Neutrophil (primary cell): Measurements from ENCODE around the gene MAPK11.

Experiments used
- H3K27ac ChIP-seq: fragments of 200-600 bp; sonication (generic); 2 replicates; pipeline ENCODE4 v1.5.1; 2016; ENCODE audit warnings: mild to moderate bottlenecking, moderate library complexity
- H3K27me3 ChIP-seq: fragments of 200-600 bp; sonication (generic); 2 replicates; pipeline ENCODE4 v1.6.0; 2016; ENCODE audit warnings: mild to moderate bottlenecking
- H3K36me3 ChIP-seq: fragments of 200-600 bp; sonication (generic); 2 replicates; pipeline ENCODE4 v1.5.1; 2017
- H3K4me1 ChIP-seq, 2 experiments: fragments of 200-600 bp in 1 of 2; sonication (generic) in 1 of 2; 1 replicate in 1 of 2; 2 replicates in 1 of 2; pipeline versions ENCODE4 v1.5.1 to v1.6.1; 2013 to 2016; ENCODE audit warnings: low read depth in 1 of 2, low read length in 1 of 2, mild to moderate bottlenecking in 1 of 2, moderate library complexity in 1 of 2; ENCODE audit not compliant: control insufficient read depth in 1 of 2, insufficient read depth in 1 of 2
- H3K4me3 ChIP-seq, 2 experiments: fragments of 200-600 bp in 1 of 2; sonication (generic) in 1 of 2; 1 replicate in 1 of 2; 2 replicates in 1 of 2; pipeline ENCODE4 v1.5.1; 2013 to 2016; ENCODE audit warnings: low read depth in 1 of 2, low read length in 1 of 2, mild to moderate bottlenecking in 1 of 2, moderate library complexity in 1 of 2
- H3K9me3 ChIP-seq: fragments of 200-600 bp; sonication (generic); 2 replicates; pipeline ENCODE4 v1.5.1; 2016
- TF ChIP-seq, protein P1 (sequence below): fragments of 200-600 bp; sonication (generic); IDR thresholded peaks from 2 replicates; pipeline ENCODE4 v1.5.1; 2016; ENCODE audit warnings: antibody characterized with exemption

MAPK11 gene

DNA sequence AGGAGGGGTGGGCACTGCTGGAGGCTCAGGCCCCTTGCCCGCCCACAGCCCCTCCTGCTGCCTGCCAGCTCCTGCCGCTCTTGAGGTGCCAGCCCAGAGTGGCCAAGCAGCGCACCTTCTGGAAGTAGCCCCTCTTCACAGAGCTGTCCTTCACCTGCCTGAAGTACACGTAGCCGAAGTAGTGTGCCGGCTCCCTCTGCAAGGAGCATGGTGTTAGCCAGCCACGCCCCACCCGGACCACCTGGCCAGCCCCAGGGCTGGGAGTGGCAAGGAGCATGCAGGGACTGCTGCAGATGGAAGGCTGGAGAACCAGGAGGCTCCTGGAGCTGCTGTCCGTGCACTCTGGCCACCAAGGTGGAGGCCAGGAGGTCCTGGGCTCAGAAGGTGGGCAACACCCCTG lies 47.0 kb upstream of the MAPK11 start:
- TF ChIP-seq, protein P1, sequence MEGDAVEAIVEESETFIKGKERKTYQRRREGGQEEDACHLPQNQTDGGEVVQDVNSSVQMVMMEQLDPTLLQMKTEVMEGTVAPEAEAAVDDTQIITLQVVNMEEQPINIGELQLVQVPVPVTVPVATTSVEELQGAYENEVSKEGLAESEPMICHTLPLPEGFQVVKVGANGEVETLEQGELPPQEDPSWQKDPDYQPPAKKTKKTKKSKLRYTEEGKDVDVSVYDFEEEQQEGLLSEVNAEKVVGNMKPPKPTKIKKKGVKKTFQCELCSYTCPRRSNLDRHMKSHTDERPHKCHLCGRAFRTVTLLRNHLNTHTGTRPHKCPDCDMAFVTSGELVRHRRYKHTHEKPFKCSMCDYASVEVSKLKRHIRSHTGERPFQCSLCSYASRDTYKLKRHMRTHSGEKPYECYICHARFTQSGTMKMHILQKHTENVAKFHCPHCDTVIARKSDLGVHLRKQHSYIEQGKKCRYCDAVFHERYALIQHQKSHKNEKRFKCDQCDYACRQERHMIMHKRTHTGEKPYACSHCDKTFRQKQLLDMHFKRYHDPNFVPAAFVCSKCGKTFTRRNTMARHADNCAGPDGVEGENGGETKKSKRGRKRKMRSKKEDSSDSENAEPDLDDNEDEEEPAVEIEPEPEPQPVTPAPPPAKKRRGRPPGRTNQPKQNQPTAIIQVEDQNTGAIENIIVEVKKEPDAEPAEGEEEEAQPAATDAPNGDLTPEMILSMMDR: no peak
- no peaks in the 10 kb centered on the region for H3K36me3 ChIP-seq
- H3K4me3 ChIP-seq: no peak overlapping the region
- peaks cover 0 to 4% of the 10 kb centered on the region in 2 experiments for H3K4me1 ChIP-seq
- H3K9me3 ChIP-seq: no peaks in the 10 kb centered on the region
- peaks cover 34% of the 10 kb centered on the region for H3K27me3 ChIP-seq
- H3K27ac ChIP-seq: no peak overlapping the region

DNA sequence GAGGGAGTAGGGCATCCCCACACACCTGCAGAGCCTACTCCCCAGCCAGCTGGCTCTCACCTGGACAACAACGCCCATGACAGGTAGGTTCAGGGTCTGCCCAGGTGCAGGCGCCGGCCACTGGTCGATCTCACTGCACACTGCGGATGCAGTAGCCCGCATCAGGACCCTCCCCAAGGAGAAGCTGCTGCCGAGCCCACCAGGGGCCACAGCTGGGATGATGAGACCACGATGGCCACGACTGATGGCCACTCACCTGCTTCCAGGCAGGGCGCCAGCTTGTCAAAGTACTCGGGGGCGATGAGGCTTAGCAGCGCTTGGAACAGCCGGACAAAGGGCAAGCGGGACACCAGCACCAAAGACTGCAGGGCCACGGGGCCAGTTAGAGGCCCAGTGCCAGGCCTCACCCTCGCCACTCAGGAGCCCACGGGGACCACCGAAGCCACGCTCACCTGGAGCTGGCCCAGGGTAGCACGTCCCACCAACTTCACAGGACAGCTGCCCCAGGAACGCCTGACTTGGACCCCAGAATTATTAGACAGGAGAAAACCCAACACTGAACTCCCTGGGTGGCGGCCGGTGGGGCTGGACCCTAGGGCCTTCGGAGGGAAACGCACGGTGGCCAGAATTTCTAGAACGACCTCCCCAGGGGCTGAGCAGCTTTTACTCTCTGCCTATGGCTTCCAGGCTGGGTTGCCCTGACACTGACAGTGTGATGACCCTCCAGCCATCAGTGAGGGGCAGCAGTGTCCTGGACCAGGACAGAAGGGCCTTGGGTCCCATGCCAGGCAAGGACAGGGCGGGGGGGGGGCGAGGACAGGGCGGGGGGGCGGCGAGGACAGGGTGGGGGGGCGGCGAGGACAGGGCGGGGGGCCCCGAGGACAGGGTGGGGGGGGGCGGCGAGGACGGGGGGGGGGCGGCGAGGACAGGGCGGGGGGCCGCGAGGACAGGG lies 46.2 kb upstream of the MAPK11 start:
- no peaks in the 10 kb centered on the region for H3K36me3 ChIP-seq
- peaks cover 0 to 4% of the 10 kb centered on the region in 2 experiments for H3K4me1 ChIP-seq
- no peak overlapping the region for H3K27ac ChIP-seq
- H3K9me3 ChIP-seq: no peaks in the 10 kb centered on the region
- no peak overlapping the region for H3K4me3 ChIP-seq
- TF ChIP-seq, protein P1: no peak
- peaks cover 41% of the 10 kb centered on the region for H3K27me3 ChIP-seq

DNA sequence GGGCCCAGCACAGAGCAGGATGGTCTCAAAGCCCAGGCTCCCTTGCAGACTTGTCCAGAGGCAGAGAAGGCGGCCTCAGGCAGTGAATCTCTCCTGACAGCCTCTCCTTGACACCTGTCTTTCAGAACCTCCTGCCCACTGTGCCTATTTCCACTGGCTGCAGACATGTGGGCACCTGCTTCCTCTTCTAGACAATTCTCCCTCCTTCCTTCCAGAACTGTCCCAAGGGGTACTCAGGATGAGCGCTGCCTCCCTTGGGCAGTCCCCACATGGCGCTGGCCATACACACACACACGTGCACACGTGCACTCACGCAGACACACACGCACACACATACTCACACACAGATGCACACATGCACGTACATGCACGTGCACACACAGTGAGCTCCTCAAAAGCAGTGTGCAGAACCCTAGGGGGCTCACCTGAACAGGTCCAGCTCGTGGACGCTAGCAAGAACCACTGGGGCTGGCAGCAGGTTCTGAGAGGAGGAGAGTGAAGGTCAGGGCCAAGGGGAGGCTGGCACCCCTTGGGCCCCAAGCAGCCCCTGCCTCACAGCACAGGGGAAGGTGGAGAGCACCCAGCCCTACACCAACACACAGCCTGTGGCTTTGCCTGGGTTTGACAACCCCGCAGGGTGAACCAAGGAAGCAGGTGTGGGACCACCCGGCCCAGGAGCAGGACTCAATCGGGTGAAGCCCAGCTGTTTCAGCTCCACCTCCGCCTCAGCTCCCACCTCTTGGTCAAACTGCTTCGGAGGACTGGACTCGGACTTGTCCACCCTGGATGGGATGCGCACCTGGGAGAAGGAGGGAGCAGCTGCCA lies 45.3 kb upstream of the MAPK11 start:
- Histone ChIP-seq H3K36me3 (no peaks in the 10 kb centered on the region), H3K9me3 (no peaks in the 10 kb centered on the region), H3K27ac (no peak overlapping the region), H3K4me1 (peaks cover 0 to 4% of the 10 kb centered on the region in 2 experiments), H3K27me3 (peaks cover 48% of the 10 kb centered on the region), H3K4me3 (no peak overlapping the region)
- TF ChIP-seq, protein P1: no peak

DNA sequence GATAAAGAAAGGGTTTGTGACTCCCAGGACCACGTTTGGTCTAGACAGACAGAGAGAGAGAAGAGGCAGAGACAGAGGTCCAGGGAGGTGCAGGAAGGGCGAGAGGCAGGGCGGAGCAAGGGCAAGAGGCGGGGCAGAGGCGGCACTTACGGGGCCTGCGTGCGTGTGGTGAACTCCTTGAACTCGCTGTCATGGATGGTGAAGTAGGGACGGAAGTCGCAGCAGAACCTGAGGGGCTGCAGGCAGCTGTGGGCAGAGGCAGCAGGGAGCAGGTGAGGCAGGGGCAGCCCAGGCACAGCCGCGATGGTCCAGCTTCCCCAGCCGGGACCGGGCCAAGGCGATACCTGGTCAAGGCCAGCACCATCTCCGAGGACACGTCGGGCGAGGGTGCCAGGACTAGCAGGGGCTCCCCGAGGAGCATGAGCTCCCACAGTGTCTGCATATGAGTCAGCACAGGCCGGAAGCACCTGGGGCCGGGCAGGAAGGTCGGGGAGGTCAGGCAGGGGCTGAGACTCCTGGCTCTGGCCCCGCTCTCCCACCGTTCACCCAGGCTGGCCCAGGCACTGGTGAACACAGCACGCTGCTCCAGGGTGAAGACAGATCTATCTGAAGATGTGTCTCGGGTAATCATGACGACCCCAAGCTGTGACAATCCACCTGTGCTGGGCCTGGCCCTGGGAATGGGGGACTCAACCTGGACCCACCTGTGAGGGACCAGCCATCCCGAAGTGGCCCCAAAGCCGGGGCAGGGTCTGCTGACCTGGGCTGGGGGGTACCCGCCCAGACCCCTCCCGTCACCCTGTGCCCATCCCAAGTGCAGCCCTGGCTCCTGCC lies 44.5 kb upstream of the MAPK11 start:
- H3K36me3 ChIP-seq: no peaks in the 10 kb centered on the region
- TF ChIP-seq, protein P1: no peak
- peaks cover 0 to 4% of the 10 kb centered on the region in 2 experiments for H3K4me1 ChIP-seq
- H3K4me3 ChIP-seq: peak overlapping the region in 1 of 2 experiments; percentile 27
- no peak overlapping the region for H3K27ac ChIP-seq
- H3K27me3 ChIP-seq: peaks cover 57% of the 10 kb centered on the region
- no peaks in the 10 kb centered on the region for H3K9me3 ChIP-seq

DNA sequence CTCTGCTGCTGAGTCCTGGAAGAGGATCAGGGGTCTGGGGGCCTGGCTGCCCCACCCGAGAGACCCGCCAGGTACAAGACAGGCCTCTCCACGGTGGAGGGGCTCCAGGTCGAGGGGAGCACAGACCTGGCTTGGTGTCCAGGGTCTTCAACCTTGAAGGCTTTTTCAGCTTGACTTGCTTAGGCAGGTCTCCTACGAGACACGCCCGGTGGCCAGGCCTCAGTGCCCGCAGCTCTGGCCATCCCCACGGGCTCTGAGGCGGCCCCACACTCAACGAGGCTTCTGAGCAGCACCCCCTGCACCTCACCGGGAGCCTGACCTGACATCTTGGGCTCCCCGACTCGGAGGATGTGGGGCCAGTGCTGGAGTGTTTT lies 43.9 kb upstream of the MAPK11 start:
- peaks cover 0 to 4% of the 10 kb centered on the region in 2 experiments for H3K4me1 ChIP-seq
- no peaks in the 10 kb centered on the region for H3K9me3 ChIP-seq
- no peaks in the 10 kb centered on the region for H3K36me3 ChIP-seq
- TF ChIP-seq, protein P1: no peak
- H3K27me3 ChIP-seq: peaks cover 63% of the 10 kb centered on the region
- H3K4me3 ChIP-seq: peak overlapping the region in 1 of 2 experiments; percentile 27
- no peak overlapping the region for H3K27ac ChIP-seq
